ENCODE measurements around the gene CSRP1. TPM values are rescaled to one million over a fixed set of nuclear protein-coding genes. Genes with fewer than 3 reads are reported as not detected.
A peak's percentile ranks its signal among the peaks of the same experiment; 100 is the strongest.

Gene CSRP1
- total and polyA plus RNA-seq, 2 of the 13 experiments (the other 11 are each of a cell fraction or from before 2014, with no cell fraction given) = 17.7 to 68.9 TPM

GRCh38 chr1:201501812-201502510 is 5.0 kb downstream of the CSRP1 start (continued):
- TF ChIP-seq ZNF414 (CRISPR knock-in tag; IDR thresholded peaks at IDR 0.05) = no peak
- no peak for TF ChIP-seq ZNF766 (CRISPR knock-in tag; IDR thresholded peaks at IDR 0.05; ENCODE audit: borderline replicate concordance)

DNA sequence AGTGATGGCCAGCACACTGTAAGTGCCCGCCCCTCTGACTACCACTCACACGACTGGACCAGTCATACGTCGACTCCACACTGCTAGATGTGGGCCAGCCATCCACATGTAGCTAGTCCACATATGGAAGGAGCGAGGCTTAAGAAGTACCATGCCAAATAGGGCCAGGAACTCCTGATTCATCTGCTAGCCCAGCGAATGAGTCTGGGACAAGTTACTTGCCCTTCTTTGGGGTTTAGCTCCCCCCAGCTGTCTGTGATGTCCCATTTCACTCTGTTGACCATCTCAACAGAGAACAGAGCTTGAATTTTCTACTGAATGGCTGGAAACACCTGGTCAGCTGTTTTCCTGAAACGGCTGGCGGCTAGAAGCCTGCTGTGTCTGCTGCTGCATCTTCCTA is 5.8 kb downstream of the CSRP1 start:
- 78% methylated on average over 7 of the region's 8 CpGs for WGBS (ENCODE audit: low lambda C conversion rate)
- Histone ChIP-seq H3K36me3 (replicated peaks in 1 of 2; ENCODE audit: control insufficient read depth in 1 of 2, insufficient read depth in 2 of 2, low read length in 2 of 2) (no peaks in the 10 kb centered on the region), H3K4me1 (ENCODE audit: insufficient read depth, low read length) (peaks cover 87% of the 10 kb centered on the region), H2AFZ (ENCODE audit: low read length) (no peak overlapping the region), H3K79me2 (ENCODE audit: insufficient read depth, low read length) (no peaks in the 10 kb centered on the region), H3K9me3 (ENCODE audit: low read length) (no peaks in the 10 kb centered on the region), H3K9ac (ENCODE audit: insufficient read depth, low read depth, low read length) (no peak overlapping the region), H3K4me3 (replicated peaks in 1 of 3; ENCODE audit: insufficient read depth in 1 of 3, low read depth in 2 of 3, low read length in 3 of 3) (no peak overlapping the region; a peak in 1 of 6 replicates), H3K27ac (ENCODE audit: extremely low read length, insufficient read depth, low read length) (peak overlapping the region; percentile 49), H4K20me1 (ENCODE audit: insufficient read depth, low read length) (no peaks in the 10 kb centered on the region), H3K27me3 (ENCODE audit: control insufficient read depth in 1 of 2, insufficient read depth in 2 of 2, low read length in 2 of 2) (no peaks in the 10 kb centered on the region), H3K4me2 (ENCODE audit: low read depth, low read length) (peak overlapping the region; percentile 21)
- DNase-seq (ENCODE audit: low spot score) = no peak
- no peak for FAIRE-seq
- ATAC-seq = peak; percentile 3; the same call in 1 of the 3 replicates
- TF ChIP-seq KDM2A (CRISPR knock-in tag; IDR thresholded peaks at IDR 0.05; ENCODE audit: borderline replicate concordance, low read depth) (no peak), JDP2 (CRISPR knock-in tag; IDR thresholded peaks at IDR 0.05; ENCODE audit: borderline replicate concordance) (no peak), ZMYM3 (CRISPR knock-in tag; IDR thresholded peaks at IDR 0.05) (0 out of 2 replicates have a peak, but pooled peaks have one; percentile 40), HDAC1 (CRISPR knock-in tag; IDR thresholded peaks at IDR 0.05) (peak; percentile 11), MAFK (conservative IDR thresholded peaks at IDR 0.05 in 1 of 2, IDR thresholded peaks at IDR 0.05 in 1 of 2; ENCODE audit: low read length in 2 of 2) (peak in 1 of 2 experiments; percentile 29; a peak in 1 of 4 replicates), NR2C2 (CRISPR knock-in tag; IDR thresholded peaks at IDR 0.05; ENCODE audit: borderline replicate concordance) (0 out of 2 replicates have a peak, but pooled peaks have one; percentile 21)
- BruUV-seq (replicated peaks) = no TSS peak
- intact Hi-C loops (cut with micrococcal nuclease; ENCODE audit: unreplicated experiment) = no loop called here
- CTCF ChIA-PET (ENCODE audit: low intra/inter-chr PET ratio, low total read pairs) = interaction anchor here (1.6 kb wide), 1 partner anchor 12 kb away, joined by 3 read pairs; no protein-coding TSS in a partner anchor
- POLR2A ChIA-PET = interaction anchor here (1.4 kb wide), 1 partner anchor 32 kb away, joined by 3 read pairs; the partner anchor contains the start of gene PHLDA3
- in situ Hi-C loops (cut with HindIII; ENCODE audit: extremely low pct_ligation_motif_present, low pct_unique_long_range_greater_than_20kb) = no loop called here
